GM11168 (cell line): ENCODE measurements around the gene DUSP28.

Experiments used
- in situ Hi-C: fragments of 300-500 bp; cut with MboI; formaldehyde crosslinking; loops from one replicate; pipeline ENCODE4 v1.12.0; 2022; ENCODE audit warnings: low sequenced_read_pairs; ENCODE audit not compliant: unreplicated experiment

Gene DUSP28

GRCh38 chr2:240571314-240571973 lies 11.3 kb downstream of the DUSP28 start:
- in situ Hi-C loops: no loop called here

DNA sequence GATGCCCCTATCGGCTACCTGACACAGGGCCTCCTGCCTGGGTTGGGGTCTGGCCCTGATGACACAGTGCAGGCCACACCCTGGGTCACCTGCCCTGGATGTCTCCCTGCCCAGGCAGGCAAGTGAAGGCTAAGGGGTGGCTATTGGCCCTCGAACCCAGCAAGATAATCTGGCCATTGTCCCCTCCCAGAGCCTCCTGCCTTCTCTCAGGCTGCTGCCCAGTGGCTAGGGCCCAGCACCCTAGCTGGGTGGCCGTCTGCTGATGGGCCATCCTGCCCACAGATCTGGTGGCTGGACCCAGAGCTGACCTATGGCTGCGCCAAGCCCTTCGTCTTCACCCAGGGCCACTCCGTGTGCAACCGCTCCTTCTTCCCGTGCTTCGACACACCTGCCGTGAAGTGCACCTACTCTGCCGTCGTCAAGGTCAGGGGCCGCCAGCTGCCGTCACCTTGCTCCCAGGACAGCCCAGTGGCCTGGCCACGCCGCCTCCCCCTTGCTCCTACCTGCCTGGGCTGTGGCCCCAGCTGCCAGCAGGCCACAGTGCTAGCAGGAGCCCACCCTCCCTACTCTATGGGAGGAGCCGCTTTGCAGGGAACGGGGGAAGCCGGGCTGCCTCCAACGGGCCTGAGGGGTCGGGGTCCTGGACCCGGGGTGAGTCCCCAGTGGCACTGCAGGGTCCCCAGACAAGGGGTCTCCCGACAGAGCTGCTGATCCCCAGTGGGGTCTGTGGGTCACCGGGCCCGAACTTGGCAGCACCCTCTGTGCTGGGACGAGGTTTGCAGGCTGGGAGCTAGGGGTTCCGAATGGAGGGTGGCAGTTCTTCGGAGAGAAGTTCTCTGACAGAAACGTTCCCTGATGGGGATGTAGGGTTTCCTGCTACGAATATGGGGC lies 12.2 kb downstream of the DUSP28 start:
- in situ Hi-C loops: no loop called here

DNA sequence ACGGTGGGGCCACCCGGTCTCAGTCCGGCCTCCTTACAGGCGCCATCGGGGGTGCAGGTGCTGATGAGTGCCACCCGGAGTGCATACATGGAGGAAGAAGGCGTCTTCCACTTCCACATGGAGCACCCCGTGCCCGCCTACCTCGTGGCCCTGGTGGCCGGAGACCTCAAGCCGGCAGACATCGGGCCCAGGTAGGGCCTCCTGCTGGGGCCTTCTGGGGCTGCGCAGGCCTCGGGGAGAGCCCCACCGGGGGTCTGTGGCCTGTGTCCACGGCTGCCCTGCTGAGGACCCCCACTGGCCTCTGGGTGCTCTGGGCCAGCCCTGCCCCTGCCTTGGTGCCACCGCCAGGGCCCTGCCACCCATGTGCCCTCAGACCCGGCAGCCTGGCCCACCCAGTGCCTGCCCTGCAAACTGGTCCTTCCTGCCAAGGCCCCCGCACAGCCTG lies 12.9 kb downstream of the DUSP28 start:
- in situ Hi-C loops: no loop called here

DNA sequence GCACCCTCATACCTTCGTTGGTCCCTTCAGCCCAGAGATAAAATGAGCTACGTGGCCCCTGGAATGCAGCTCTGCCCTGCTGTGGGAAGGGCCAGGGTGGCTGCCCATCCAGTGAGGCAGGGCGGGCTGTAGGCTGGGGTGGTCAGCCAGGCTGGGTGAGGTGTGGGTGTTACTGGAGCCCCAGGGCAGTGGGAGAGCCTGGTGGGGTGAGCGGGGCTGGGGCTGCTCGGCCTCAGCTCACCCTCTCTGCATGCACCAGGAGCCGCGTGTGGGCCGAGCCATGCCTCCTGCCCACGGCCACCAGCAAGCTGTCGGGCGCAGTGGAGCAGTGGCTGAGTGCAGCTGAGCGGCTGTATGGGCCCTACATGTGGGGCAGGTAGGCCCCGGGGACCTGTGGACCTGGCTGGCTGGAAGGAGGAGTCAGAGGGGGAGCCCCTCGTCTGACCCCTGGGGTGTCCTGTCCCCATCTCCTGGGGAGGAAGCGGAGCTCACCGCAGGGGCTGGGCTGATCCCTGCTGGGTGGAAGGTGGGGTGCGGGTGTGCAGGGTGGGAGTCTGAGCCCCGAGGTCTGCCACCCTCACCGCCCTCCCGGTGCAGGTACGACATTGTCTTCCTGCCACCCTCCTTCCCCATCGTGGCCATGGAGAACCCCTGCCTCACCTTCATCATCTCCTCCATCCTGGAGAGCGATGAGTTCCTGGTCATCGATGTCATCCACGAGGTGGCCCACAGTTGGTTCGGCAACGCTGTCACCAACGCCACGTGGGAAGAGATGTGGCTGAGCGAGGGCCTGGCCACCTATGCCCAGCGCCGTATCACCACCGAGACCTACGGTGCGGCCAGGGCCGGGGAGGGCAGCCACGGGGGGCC lies 13.6 kb downstream of the DUSP28 start:
- in situ Hi-C loops: no loop called here

- in situ Hi-C loops: no loop called here
These were observed 14.4 kb downstream of the DUSP28 start for GRCh38 chr2:240574386-240575100.

- in situ Hi-C loops: no loop called here
These were observed 15.2 kb downstream of the DUSP28 start for GRCh38 chr2:240575101-240575965.

GRCh38 chr2:240576036-240576435 lies 15.9 kb downstream of the DUSP28 start:
- in situ Hi-C loops: no loop called here

GRCh38 chr2:240576436-240577205 lies 16.5 kb downstream of the DUSP28 start:
- in situ Hi-C loops: no loop called here

DNA sequence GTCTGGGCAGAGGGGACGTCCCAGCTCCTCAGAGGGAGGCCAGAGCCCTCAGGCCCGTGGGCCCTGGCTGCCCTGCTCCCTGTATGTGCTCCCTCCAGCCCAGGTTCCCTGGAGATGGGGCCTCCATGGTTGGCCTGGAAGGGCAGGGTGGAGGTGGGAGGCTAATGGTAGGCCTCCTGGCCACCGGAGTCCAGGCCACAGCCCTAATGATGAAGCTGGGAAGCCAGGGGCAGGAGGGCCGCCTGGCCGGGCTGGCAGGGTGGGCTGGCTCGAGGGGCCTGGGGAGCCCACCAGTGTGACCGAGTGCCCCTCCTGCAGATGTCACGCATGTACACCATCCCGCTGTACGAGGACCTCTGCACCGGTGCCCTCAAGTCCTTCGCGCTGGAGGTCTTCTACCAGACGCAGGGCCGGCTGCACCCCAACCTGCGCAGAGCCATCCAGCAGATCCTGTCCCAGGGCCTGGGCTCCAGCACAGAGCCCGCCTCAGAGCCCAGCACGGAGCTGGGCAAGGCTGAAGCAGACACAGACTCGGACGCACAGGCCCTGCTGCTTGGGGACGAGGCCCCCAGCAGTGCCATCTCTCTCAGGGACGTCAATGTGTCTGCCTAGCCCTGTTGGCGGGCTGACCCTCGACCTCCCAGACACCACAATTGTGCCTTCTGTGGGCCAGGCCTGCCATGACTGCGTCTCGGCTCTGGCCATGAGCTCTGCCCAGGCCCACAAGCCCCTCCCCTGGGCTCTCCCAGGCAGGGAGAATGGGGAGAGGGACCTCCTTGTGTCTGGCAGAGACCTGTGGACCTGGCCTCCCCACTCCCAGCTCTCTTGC lies 17.3 kb downstream of the DUSP28 start:
- in situ Hi-C loops: no loop called here

GRCh38 chr2:240578110-240578450 lies 17.9 kb downstream of the DUSP28 start:
- in situ Hi-C loops: no loop called here

DNA sequence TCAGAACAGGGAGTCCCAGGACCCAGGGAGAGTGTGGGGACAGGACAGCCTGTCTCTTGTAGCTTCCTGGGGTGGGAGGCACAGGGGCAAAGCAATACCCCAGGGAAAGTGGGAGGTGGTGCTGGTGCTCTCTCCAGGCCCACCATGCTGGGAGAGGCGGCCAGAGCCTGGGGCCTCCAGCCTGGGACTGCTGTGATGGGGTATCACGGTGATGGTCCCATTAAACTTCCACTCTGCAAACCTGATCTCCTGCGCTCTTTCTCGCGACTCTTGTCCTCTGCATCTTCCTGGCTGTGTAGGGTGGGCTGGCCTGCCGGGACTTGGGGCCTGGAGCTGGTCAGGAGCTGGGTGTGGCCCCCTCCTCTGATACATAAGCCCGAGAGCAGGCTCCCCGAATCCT lies 18.3 kb downstream of the DUSP28 start:
- in situ Hi-C loops: no loop called here

DNA sequence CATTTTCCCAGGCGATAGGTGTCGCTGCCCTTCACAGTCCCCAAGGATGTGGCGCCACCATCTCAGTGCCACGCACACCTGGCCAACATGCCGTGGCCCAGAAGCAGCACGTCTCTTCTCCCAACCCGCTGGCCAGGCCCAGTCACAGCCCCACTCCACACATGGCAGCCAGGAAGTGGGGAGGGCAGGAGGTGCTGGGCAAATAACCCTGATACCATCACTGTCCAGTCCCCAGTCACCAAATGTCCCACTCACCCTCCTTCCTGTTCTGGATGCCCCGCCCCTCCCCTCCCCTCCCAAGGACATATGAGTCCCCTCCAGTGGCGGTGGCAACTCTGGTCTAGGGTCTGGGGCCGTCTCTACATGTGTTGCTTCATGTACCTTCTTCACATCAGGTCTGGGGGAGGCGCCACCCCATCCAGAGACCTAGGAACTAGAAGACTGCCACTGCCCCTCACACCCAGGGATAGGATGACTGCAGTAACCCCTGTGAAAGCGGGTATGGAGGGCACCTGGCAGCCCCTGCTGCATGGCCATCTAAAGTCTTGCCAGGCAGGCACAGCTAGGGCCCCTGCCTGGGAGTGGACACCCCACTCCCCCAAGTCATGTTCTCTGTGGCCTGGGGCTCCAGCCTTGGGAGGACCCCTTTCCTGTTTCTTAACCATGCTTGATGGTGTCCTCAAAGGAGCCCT lies 19.1 kb downstream of the DUSP28 start:
- in situ Hi-C loops: no loop called here

- in situ Hi-C loops: no loop called here
These were observed 19.8 kb downstream of the DUSP28 start for GRCh38 chr2:240579771-240580614.

- in situ Hi-C loops: no loop called here
These were observed 21.7 kb downstream of the DUSP28 start for GRCh38 chr2:240581811-240582210.

DNA sequence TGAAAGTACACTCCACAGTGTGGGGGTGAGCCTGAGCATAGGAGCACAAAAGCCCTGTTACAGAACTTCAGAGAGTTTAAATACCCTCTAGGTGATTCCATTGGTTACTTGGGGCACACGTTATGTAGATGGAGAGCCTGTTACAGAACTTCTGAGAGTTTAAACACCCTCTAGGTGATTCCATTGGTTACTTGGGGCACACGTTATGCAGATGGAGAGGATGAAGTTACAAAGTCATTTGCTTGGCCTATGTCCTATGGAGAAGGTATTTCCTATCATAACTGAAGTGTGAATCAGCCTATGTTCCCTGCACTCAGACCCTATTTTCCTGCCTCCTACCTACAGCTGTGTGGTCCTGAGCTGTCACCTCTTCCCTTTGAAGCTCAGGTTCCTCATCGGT lies 22.6 kb downstream of the DUSP28 start:
- in situ Hi-C loops: no loop called here

GRCh38 chr2:240583774-240584173 lies 23.6 kb downstream of the DUSP28 start:
- in situ Hi-C loops: no loop called here
